ENCODE results near the gene MEN1.
A peak's percentile ranks its signal among the peaks of the same experiment; 100 is the strongest.

Gene MEN1

GRCh38 chr11:64845129-64845775 is 34.9 kb upstream of the MEN1 start:
- no peak for DNase-seq

GRCh38 chr11:64844330-64845128 is 34.2 kb upstream of the MEN1 start, which contains the start of gene CDC42BPG:
Gene CDC42BPG, minus strand, starts transcription at chr11:64844653. Its CDS starts 84 bp downstream, at chr11:64844569.
- peak; percentile 65 for DNase-seq

GRCh38 chr11:64843686-64844329 is 33.5 kb upstream of the MEN1 start:
- no peak for DNase-seq

DNA sequence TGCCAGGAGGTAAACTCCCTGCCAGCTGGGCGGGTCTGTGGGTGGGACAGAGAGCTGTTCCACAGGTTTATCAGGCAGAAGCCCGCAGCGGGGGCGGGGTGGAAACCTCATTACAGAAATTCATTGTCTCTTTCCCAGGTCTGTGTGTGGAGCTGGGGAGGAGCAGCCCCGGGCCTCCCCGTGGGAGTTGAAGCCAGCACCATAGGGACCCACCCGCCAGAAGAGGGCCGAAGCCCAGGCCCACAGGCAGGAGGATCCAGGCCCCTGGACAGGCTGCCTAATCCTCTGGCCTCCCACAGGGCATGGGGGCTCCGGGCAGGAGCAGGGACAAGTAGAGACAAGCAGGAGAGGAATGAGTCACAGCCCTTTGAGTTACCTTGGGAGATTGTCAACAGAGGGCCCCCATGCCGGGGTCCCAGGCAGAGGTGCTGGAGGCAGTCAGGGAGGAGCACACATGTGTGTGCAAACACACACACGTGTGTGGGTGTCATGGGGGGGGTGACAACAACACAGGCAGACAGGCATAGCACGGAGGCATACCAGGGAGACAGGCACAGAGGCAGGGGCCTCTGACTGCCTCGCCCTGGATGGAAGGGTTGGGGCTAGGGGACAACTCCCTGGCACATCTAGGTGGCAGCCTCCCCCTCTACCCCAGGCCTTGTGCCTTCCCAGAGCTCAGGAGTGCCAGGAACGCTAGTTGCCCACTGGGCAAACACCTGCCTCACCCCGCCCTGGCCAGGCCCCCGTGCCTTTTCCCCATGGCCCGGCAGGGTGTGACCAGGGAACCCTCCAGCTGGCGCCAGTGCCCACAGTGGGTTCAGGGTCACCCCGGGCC is 32.7 kb upstream of the MEN1 start:
- no peak for DNase-seq

- DNase-seq = no peak
Measured at GRCh38 chr11:64842366-64842759, 32.0 kb upstream of the MEN1 start.

DNA sequence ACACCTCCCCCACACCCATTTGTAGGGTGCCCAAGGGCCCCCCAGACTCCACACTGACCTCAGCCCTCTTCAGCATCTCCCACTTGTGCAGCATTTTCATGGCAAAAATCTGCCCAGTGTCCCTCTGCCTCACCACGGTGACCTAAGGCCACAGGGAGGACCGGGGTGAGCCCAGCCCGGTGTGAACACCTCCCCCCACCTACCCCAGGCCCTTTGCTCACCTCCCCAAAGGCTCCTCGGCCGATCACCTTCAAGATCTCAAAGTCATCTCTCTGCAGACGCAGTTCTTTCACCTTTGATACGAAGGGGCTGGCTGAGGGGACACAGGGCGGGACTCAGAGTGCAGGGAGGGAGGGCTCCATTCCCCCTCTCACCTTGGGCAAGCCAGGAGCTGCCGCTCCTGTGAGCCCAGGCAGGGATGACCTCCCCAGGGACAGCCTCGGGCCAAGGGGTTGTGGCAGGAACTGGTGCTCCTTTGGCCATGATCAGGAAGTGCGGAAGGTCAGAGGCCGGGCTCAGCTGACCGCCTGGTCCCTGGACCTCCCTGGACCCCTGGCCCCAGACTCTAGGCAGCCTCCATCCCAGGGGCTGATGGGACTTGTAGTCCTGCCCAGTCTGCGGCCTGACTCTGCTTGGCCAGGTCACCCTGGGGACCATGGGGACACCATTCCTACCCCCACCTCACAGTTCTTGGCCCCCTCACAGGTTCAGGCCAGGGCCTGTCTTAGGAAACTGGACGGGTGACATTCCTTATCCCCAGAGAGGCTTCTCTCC is 31.4 kb upstream of the MEN1 start:
- DNase-seq = no peak

GRCh38 chr11:64839887-64840782 is 29.8 kb upstream of the MEN1 start:
- DNase-seq = no peak

GRCh38 chr11:64839335-64839734 is 29.0 kb upstream of the MEN1 start:
- no peak for DNase-seq

DNA sequence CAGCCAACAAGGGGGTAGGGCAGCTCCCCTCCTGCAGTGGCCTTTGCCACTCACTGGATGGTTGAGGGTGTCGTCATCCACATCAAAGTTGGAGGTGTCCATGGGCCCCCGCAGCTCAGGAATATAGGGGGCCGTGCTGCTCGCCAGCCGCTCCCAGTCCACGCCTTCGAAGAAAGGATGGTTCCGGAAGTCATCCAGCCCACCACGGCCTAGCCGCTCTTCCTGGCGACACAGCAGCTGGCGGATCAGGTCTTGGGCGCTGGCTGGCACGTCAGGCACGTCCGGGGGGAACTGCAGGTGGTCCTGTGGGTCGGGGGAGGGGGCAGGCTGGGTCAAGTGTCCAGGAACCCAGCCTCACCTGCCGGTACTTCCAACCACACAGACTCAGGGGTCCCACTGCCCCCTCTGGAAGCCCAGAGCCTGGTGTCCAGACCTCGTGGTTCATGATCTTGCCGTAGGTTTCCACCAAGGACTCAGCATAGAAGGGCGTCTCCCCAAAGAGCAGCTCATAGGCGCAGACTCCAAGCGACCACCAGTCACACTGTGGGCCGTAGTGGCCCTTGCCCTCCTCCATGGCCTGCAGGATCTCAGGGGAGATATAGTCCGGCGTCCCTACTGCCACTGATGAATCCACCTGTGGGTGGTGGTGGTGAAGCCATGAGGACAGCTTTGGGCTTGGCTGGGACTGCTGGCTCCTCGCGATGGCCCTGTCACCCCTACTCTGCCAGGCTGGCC is 28.4 kb upstream of the MEN1 start:
- DNase-seq = no peak

DNA sequence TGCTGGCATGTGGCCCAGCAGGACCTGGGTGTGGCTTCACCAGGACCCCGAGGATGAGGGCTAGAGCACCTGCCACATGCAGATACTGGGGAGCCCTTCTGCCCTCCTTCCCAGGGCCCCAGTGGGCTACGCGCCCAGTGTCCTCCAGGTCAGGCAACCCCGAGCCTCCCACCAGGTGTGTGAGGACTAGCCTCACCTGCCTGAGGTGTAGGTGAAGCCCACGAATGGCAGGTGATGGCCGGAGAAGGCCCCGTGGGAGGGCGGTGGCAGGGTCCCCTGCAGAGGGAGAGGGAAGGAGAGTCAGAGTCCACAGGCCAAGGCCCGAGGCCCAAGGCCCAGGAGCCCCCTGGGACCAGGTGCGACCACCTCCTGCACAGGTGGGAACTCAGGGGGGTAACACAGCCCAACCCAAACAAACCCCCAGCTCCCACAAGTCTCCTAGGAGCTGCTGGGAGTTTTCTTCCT is 27.6 kb upstream of the MEN1 start:
- DNase-seq = no peak

DNA sequence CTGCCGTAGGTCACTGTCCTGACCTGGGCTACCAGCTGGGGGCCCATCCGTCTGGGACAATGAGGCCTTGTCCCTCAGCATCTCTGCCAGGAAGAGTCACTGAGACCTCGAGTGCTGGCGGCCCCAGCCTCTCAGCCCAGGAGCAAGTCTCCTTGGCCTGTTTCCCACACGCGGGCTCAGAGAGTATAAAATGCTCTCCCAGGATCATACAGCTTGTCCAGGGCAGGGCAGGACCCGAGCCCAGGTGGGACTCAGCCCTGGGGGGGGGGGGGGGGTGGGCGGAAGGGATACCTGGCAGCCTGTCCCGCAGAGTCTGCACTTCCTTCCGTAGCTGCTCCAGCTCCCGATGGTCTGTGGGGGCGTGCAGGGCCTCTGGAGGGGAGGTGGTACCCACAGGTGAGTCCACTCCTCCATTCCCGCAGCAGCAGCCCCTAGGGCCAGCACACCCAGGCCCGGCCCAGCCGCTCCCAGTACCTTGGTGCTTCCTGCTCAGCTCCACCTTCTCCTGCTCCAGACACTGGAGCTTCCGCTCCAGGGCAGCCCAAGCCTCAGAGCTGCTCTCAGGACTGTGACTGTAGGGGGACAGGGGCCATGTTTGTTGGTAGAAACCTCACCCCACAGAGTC is 26.2 kb upstream of the MEN1 start:
- no peak for DNase-seq

DNA sequence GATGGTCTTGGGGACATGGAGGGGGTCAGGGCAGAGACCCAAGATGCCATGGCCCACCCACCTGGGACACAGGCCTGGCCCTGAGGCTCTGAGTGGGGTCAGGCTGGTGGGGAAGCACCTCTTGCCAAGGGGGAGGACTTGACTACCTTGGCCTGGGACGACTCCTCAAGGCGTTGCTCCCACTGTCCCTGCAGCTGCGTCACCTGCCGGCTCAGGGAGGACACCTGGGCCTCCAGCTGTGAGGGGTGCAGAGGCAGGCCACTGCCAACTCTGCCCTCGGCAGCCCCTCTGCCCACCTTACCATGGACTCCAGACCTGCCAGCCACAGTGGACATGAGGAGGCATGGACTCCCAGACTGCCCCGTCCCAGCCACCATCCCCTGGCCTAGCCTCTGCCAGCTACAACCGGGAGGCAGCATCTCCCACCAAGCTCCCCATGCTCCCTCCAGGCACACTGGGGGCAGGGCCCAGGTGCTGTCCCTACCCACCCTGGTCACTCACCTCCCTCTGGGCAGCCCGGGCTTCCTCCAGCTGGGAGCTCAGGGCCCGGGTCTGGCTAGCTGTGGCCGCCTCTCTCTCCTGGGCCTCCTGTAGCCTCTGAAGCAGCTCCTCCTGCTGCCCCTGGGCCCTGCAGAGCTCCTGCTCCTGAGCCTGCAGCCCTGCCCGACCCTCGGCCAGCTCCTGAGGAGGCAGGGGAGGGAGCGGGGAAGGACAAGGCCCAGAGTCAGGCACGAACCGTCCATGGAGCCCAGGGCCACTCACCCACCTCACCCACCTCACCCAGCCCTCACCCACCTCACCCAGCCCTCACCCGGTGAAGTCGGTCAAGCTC is 25.5 kb upstream of the MEN1 start:
- no peak for DNase-seq

DNA sequence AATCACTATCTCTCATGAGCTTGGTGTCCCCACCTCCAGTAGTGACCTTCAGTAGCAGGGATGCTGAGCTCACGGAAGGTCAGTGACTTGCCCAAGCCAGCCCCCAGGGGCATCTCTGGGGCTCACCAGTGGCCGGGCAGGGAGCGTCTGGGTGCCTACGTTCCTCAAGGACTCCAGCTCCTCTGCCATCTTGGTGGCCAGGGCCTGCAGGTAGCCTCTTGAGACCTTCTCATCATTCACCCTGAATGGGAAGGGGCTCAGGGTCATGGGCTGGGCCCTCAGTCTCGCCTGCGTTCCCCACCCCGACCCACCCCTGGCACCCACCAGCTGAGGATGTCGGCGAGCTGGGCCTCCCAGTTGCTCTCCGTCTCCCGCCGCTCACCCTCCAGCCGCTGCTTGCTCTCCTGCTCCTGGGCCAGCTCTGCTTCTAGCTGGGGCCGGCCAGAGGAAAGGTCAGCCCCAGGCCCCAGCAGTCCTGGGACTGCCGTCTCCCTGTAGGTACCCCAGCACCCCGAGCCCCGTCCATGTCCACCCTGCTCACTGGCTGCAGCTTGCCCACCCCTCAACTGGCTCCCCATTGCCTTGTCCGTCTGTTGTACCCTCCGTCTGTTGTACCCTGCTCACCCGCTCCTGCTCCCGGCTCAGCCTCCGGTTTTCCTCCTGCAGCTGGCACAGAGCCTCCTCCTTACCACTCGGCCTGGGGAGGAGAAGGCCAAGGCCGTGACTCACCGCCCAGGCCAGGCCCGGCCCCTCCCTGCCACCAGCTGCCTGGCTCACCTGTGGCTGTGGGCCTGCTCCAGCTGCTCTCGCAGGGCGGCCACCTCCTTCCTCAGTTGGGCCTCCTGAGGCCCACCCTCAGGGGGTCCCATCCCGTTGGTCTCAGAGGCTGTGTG is 24.6 kb upstream of the MEN1 start:
- DNase-seq = no peak

DNA sequence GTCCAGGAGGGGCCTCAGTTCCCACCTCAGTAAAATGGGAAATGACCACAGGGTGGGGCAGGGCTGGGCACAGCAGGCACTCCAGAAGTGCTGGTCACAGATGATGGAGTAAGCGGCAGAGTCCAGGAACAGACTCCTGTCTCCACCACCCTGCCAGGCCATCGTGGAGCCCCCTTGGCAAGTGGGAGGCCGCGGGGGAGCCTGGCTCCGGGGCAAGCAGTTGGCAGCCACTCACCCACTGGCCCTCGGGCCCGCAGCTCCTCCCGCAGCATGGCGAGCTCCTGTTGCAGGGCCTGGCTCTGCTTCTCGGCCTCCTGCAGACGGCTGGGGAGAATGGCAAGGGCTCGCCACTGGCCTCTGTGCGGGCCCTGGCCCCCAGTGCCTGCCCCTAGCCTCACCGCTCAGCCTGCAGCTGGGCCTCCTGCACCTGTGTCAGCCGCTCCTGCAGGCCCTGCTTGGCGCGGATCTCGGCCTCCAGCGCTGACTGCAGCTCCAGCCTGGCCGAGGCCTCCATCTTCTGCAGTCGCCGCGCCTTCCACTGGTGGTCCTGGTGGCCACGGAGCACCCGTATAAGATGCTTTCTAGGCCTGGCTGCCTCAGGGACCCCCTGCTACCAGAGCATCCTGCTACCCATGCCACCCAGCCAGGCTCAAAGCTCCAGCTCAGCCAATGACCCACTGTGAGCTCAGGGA is 23.8 kb upstream of the MEN1 start:
- no peak for DNase-seq

- no peak for DNase-seq
Measured at GRCh38 chr11:64833509-64833908, 23.2 kb upstream of the MEN1 start.

DNA sequence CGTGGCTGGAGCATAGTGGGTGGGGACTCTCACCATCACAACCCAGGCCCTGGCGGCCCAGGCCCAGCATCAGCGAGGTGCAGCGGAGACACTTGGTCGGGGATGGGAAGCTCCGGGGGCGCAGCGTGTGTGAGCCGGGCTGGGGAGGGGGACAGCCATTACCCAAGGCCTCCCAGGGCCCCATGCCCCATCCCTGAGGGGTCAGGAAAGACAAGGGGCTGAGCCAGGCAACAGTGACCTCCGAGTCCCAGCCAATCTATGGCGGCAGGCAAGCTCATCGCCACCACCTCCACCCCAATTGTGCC is 22.8 kb upstream of the MEN1 start:
- no peak for DNase-seq

GRCh38 chr11:64832467-64833197 is 22.3 kb upstream of the MEN1 start:
- DNase-seq = no peak

Measured in T-helper 9 cell (primary cell).